ENCODE data around the gene LDB3.

The LDB3 gene

DNA sequence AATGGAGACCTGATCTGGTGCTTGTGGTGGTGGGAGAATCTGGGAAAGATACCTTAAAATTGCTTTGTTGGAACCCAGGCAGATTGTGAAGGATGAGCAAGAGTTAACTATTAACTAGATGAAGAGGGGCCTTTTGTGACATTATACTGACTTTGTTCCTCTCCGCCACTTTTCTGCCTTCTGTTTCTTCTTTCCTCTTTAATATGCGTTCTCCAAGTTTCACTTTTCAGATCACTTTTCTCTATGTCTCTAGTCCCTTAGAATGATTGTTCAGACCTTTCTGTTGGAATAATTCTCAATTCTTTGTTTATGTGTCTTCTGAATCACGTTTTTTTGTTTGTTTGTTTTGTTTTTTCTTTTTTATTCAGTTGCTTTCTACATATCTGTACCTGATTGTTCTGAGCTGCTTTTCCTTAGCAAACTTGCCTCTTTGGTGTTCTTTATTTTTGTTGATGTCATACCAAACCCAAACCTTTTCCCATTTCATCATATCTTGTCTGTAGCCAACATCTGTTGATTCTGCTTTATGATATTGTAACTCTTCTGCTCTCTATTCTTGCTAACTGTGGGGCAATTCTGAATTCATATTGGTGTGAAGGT, 90.9 kb downstream of the LDB3 start:
- TF ChIP-seq, protein P1, sequence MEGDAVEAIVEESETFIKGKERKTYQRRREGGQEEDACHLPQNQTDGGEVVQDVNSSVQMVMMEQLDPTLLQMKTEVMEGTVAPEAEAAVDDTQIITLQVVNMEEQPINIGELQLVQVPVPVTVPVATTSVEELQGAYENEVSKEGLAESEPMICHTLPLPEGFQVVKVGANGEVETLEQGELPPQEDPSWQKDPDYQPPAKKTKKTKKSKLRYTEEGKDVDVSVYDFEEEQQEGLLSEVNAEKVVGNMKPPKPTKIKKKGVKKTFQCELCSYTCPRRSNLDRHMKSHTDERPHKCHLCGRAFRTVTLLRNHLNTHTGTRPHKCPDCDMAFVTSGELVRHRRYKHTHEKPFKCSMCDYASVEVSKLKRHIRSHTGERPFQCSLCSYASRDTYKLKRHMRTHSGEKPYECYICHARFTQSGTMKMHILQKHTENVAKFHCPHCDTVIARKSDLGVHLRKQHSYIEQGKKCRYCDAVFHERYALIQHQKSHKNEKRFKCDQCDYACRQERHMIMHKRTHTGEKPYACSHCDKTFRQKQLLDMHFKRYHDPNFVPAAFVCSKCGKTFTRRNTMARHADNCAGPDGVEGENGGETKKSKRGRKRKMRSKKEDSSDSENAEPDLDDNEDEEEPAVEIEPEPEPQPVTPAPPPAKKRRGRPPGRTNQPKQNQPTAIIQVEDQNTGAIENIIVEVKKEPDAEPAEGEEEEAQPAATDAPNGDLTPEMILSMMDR (IDR thresholded peaks at IDR 0.05; ENCODE audit: extremely low read depth, missing control alignments): no peak
- no peak for DNase-seq (ENCODE audit: low spot score)

DNA sequence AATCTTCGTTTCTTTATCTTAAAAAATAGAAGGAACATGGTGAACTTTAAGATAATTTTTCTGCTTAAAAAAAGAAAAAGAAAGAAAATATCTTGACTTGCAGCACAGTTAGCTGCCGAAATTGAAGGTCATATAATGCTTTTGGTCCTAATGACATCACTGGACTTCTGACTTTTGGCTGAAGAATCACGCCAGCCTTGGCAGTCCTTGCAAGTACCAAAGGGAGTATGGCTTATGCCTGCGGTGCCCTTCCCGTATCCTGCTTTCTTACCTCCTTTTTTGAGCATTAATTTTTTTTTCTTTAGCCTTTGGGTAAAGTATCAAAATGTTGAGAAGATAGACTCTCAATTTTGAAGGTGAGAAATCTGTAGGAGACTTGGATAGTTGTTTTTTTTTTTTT, 95.1 kb downstream of the LDB3 start:
- TF ChIP-seq, protein P1 (IDR thresholded peaks at IDR 0.05; ENCODE audit: extremely low read depth, missing control alignments): no peak
- no peak for DNase-seq (ENCODE audit: low spot score)

DNA sequence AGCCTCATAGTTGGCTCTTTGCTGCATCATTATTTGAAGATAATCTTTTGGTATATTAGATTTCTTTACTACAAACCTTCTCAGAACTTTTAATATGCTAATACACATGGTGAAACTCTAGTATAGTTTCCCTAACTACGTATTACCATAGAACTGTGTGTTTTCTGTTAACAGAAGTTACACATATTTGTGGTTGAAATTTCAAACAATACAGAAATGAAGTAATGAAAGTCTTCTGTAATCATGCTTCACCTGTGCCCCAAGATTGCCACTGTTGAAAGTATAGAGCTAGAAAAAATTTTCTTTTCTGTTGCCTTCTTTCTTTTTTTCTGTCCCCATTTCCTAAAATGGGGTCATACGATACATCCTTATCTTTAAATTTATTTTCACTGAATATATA, 97.2 kb downstream of the LDB3 start:
- DNase-seq (ENCODE audit: low spot score): no peak

DNA sequence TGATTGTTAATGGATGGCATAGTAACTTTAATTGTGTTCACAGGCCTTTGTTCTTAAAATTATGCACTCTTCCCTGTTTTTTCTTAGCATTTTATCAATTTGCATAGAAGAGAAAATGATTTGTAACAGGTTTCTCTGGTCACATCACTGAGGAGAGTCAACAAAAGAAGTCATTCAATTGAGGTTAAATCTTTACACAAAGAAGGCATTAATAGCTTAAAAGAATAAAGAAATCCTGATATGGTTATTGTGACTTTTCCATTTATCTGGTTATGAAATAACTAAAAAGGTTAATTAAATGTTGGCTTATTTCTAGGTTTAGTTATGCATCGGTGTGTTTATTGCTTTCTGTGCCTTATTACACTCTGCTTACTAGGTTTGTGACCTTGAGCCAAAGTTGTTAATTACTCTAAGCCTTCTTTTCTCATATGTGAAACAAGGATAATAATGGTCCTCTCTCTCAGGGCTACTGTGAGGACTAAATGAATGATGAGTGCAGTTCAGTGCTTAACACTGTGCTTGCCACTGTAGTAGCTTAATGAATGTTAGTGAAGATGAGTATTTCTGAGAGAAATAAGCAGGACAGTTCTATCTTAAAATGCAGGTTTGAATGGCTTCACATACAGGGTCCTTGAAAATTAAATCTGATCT, 100.2 kb downstream of the LDB3 start:
- no peak for DNase-seq (ENCODE audit: low spot score)
- TF ChIP-seq, protein P1 (IDR thresholded peaks at IDR 0.05; ENCODE audit: extremely low read depth, missing control alignments): no peak

More for the DNA sequence above, 97.2 kb downstream of the LDB3 start:
- TF ChIP-seq, protein P1 (IDR thresholded peaks at IDR 0.05; ENCODE audit: extremely low read depth, missing control alignments): no peak

DNA sequence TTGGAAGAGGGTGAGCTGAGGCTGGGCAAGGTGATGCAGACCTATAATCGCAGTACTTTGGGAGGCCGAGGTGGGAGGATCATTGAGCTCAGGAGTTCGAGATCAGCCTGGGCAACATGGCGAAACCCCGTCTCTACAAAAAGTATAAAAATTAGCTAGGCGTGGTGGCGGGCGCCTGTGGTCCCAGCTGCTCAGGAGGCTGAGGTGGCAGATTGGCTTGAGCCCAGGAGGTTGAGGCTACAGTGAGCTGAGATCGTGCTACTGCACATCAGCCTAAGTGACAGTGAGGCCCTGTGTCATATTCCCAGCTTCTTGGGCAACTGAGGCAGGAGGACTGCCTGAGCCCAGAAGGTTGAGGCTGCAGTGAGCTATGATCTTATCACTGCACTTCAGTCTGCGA, 101.7 kb downstream of the LDB3 start:
- no peak for DNase-seq (ENCODE audit: low spot score)
- TF ChIP-seq, protein P1 (IDR thresholded peaks at IDR 0.05; ENCODE audit: extremely low read depth, missing control alignments): no peak

DNA sequence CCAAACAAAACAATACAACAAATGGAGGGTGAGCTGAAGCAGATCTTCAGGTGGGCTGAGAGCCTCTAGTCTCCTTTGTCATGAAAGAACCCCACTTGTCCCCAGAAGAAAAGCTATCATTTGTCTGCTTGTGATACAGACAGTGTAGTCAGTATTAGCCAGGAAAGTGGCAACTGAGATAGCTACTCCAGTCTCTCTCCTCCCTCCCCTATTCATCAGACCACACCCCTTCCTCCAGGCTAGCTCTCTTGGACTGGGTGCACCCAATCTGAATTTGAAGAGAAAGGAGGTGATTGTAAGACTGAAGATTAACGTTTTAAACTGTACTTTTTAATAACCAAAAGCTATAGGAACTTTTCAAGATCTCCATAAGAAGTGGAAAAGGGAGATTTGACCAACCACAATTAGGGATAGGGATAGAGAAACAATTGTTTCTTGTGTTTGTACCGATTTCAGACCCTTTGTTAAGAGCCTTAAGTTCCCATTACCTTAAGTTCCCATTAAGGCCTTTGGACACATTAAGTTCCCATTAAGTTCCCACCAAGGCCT, 102.2 kb downstream of the LDB3 start:
- TF ChIP-seq, protein P1 (IDR thresholded peaks at IDR 0.05; ENCODE audit: extremely low read depth, missing control alignments): no peak
- DNase-seq (ENCODE audit: low spot score): no peak

DNA sequence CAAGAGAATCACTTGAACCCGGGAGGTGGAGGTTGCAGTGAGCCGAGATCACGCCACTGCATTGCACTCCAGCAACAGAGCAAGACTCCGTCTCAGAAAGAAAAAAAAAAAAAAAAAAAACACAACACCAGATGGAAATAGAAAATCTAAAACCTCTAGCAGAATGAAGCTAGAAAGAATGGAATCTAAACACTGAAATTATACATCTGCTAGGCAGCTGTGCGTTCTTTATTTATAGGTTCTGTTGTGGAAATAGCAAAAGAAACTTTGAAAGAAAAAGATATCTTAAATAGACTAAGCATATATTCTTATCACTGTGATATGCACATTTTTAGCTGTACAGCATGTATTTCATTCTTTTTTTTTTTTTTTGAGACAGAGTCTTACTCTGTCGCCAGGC, 105.2 kb downstream of the LDB3 start:
- TF ChIP-seq, protein P1 (IDR thresholded peaks at IDR 0.05; ENCODE audit: extremely low read depth, missing control alignments): no peak
- DNase-seq (ENCODE audit: low spot score): no peak

Measured in GM20000 (cell line).